HEK293 (cell line): ENCODE results near the gene KCNJ6.

Source experiments
- CTCF ChIA-PET: fragments of 350-600 bp; formaldehyde crosslinking; extraction: SDS; loops from one replicate; lab custom pipeline; 2021; ENCODE audit warnings: antibody characterized with exemption; lab: Yijun Ruan, JAX
- POLR2A ChIA-PET: fragments of 300-600 bp; formaldehyde crosslinking; extraction: SDS; loops from one replicate; lab custom pipeline; 2020; ENCODE audit warnings: antibody characterized with exemption, inconsistent platforms; lab: Yijun Ruan, JAX
- H3K27ac ChIP-seq: fragments of 200-500 bp; sonication (Bioruptor generic); 2 replicates; pipeline ENCODE4 v1.5.1; 2014; ENCODE audit warnings: low read depth, low read length, control low read depth, inconsistent platforms; ENCODE audit errors: extremely low read depth
- H3K36me3 ChIP-seq, 2 experiments: fragments of 200-500 bp in 1 of 2; sonication (Bioruptor generic) in 1 of 2; 1 replicate in 1 of 2; 2 replicates in 1 of 2; pipeline ENCODE4 v1.5.1; 2014 to 2017; ENCODE audit warnings: inconsistent platforms in 2 of 2, low read length in 2 of 2; ENCODE audit not compliant: control insufficient read depth in 2 of 2, insufficient read depth in 1 of 2
- H3K4me1 ChIP-seq: fragments of 200-500 bp; sonication (Bioruptor generic); 2 replicates; pipeline ENCODE4 v1.5.1; 2014; ENCODE audit warnings: mild to moderate bottlenecking, low read length, inconsistent platforms; ENCODE audit not compliant: control insufficient read depth, insufficient read depth
- H3K4me3 ChIP-seq: 2 replicates; pipeline ENCODE4 v1.5.1; 2011; ENCODE audit warnings: low read depth, mild to moderate bottlenecking, control low read depth, low read length, moderate library complexity
- H3K9me3 ChIP-seq: fragments of 200-500 bp; sonication (Bioruptor generic); 2 replicates; pipeline ENCODE4 v1.5.1; 2014; ENCODE audit warnings: low read depth, low read length, inconsistent platforms; ENCODE audit not compliant: control insufficient read depth, insufficient read depth
- HOXA7 ChIP-seq: sonication (generic); formaldehyde crosslinking; IDR thresholded peaks from 2 replicates; pipeline ENCODE4 v1.8.1; 2022; ENCODE audit warnings: missing genetic modification reagents, borderline replicate concordance
- HOXD13 ChIP-seq: sonication (generic); formaldehyde crosslinking; IDR thresholded peaks from 2 replicates; pipeline ENCODE4 v1.8.0; 2022; ENCODE audit warnings: missing genetic modification reagents, borderline replicate concordance
- KLF7 ChIP-seq: fragments of 450-650 bp; formaldehyde crosslinking; IDR thresholded peaks from 2 replicates; pipeline ENCODE4 v1.5.1; 2016; ENCODE audit warnings: missing biosample characterization, missing genetic modification characterization, borderline replicate concordance
- YY2 ChIP-seq: fragments of 450-650 bp; formaldehyde crosslinking; IDR thresholded peaks from 2 replicates; pipeline ENCODE4 v1.5.1; 2016; ENCODE audit warnings: missing biosample characterization, missing genetic modification characterization
- ZBTB20 ChIP-seq: fragments of 450-650 bp; formaldehyde crosslinking; IDR thresholded peaks from 2 replicates; pipeline ENCODE4 v1.5.1; 2016; ENCODE audit warnings: missing biosample characterization, missing genetic modification characterization
- ZBTB21 ChIP-seq: fragments of 450-650 bp; formaldehyde crosslinking; IDR thresholded peaks from 2 replicates; pipeline ENCODE4 v1.5.1; 2017; ENCODE audit warnings: missing biosample characterization, missing genetic modification characterization
- ZNF37A ChIP-seq: fragments of 450-650 bp; IDR thresholded peaks from 2 replicates; pipeline ENCODE4 v1.5.1; 2018; ENCODE audit warnings: missing biosample characterization, missing genetic modification characterization
- ZNF391 ChIP-seq: fragments of 450-650 bp; formaldehyde crosslinking; IDR thresholded peaks from 2 replicates; pipeline ENCODE4 v1.5.1; 2016; ENCODE audit warnings: low read depth, missing biosample characterization, missing genetic modification characterization, borderline replicate concordance
- ZNF426 ChIP-seq: fragments of 450-650 bp; formaldehyde crosslinking; IDR thresholded peaks from 2 replicates; pipeline ENCODE4 v1.5.1; 2017; ENCODE audit warnings: missing biosample characterization, missing genetic modification characterization, mild to moderate bottlenecking, inconsistent platforms, moderate library complexity
- ZNF585B ChIP-seq: fragments of 450-650 bp; formaldehyde crosslinking; IDR thresholded peaks from 2 replicates; pipeline ENCODE4 v1.5.1; 2016; ENCODE audit warnings: missing biosample characterization, missing genetic modification characterization
- ZNF654 ChIP-seq: fragments of 450-650 bp; formaldehyde crosslinking; IDR thresholded peaks from 2 replicates; pipeline ENCODE4 v1.5.1; 2016; ENCODE audit warnings: low read depth, missing biosample characterization, missing genetic modification characterization
- ZNF670 ChIP-seq: fragments of 450-650 bp; formaldehyde crosslinking; IDR thresholded peaks from 2 replicates; pipeline ENCODE4 v1.5.1; 2016; ENCODE audit warnings: missing biosample characterization, missing genetic modification characterization, low read depth
- ZNF837 ChIP-seq: fragments of 450-650 bp; formaldehyde crosslinking; IDR thresholded peaks from 2 replicates; pipeline ENCODE4 v1.5.1; 2016; ENCODE audit warnings: missing biosample characterization, missing genetic modification characterization
- ZNF843 ChIP-seq: fragments of 450-650 bp; formaldehyde crosslinking; IDR thresholded peaks from 2 replicates; pipeline ENCODE4 v1.5.1; 2016; ENCODE audit warnings: missing biosample characterization, missing genetic modification characterization
- TF ChIP-seq, protein P1 (sequence below): IDR thresholded peaks from 2 replicates; pipeline ENCODE4 v1.6.1; 2011; ENCODE audit warnings: mild to moderate bottlenecking, low read depth, low read length, borderline replicate concordance
- TF ChIP-seq, protein P2 (sequence below): fragments of 450-650 bp; formaldehyde crosslinking; IDR thresholded peaks from 2 replicates; pipeline ENCODE4 v1.5.0; 2017; ENCODE audit warnings: missing biosample characterization, missing genetic modification characterization, borderline replicate concordance
- TF ChIP-seq, protein P3 (sequence below): sonication (generic); formaldehyde crosslinking; IDR thresholded peaks from 2 replicates; pipeline ENCODE4 v1.8.1; 2022; ENCODE audit warnings: mild to moderate bottlenecking, moderate library complexity, missing genetic modification reagents
- TF ChIP-seq, protein P4 (sequence below): fragments of 450-650 bp; formaldehyde crosslinking; IDR thresholded peaks from 2 replicates; pipeline ENCODE4 v1.5.1; 2016; ENCODE audit warnings: missing biosample characterization, missing genetic modification characterization
- TF ChIP-seq, protein P5 (sequence below): fragments of 450-650 bp; formaldehyde crosslinking; IDR thresholded peaks from 2 replicates; pipeline ENCODE4 v1.5.1; 2016; ENCODE audit warnings: missing biosample characterization, missing genetic modification characterization, low read depth

The KCNJ6 gene

DNA sequence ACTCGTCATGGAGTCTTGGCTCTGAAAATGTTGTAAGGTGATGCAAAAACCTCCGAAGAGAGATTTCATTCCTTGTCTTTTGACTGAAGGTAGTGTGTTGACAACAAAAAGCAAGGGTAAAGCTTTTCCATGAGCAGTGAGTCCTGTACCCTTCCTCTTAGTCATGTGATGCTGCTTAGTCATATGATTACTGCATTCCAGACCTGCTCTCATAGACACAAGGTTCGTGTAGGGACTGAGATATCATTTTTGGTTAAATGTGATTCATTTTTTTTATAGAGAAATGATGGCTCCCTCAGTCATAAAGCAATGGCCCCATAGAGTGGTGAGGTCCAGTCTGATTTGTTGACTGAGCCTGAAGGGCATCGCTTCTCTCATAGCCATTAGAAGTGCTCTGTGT is 9.2 kb downstream of the KCNJ6 start:
- CTCF ChIA-PET, result interaction anchor here (2.7 kb wide), 1 partner anchor 195 kb away, joined by 5 read pairs; no protein-coding TSS in a partner anchor
- Histone ChIP-seq H3K4me1 (no peaks in the 10 kb centered on the region), H3K4me3 (no peak overlapping the region), H3K27ac (no peak overlapping the region), H3K9me3 (no peaks in the 10 kb centered on the region), H3K36me3 (no peaks in the 10 kb centered on the region)
- TF ChIP-seq HOXA7 (CRISPR knock-in tag) (no peak), ZNF843 (tag by site-specific recombination) (no peak), ZNF585B (tag by site-specific recombination) (no peak), YY2 (tag by site-specific recombination) (no peak), KLF7 (tag by site-specific recombination) (no peak), ZNF426 (tag by site-specific recombination) (no peak), ZNF670 (tag by site-specific recombination) (no peak), ZNF654 (tag by site-specific recombination) (no peak), ZBTB20 (tag by site-specific recombination) (no peak), ZNF37A (no peak), HOXD13 (CRISPR knock-in tag) (no peak), ZNF391 (no peak), ZNF837 (tag by site-specific recombination) (no peak), ZBTB21 (tag by site-specific recombination) (no peak)
- TF ChIP-seq, protein P1, sequence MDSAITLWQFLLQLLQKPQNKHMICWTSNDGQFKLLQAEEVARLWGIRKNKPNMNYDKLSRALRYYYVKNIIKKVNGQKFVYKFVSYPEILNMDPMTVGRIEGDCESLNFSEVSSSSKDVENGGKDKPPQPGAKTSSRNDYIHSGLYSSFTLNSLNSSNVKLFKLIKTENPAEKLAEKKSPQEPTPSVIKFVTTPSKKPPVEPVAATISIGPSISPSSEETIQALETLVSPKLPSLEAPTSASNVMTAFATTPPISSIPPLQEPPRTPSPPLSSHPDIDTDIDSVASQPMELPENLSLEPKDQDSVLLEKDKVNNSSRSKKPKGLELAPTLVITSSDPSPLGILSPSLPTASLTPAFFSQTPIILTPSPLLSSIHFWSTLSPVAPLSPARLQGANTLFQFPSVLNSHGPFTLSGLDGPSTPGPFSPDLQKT, result no peak
- TF ChIP-seq, protein P2, sequence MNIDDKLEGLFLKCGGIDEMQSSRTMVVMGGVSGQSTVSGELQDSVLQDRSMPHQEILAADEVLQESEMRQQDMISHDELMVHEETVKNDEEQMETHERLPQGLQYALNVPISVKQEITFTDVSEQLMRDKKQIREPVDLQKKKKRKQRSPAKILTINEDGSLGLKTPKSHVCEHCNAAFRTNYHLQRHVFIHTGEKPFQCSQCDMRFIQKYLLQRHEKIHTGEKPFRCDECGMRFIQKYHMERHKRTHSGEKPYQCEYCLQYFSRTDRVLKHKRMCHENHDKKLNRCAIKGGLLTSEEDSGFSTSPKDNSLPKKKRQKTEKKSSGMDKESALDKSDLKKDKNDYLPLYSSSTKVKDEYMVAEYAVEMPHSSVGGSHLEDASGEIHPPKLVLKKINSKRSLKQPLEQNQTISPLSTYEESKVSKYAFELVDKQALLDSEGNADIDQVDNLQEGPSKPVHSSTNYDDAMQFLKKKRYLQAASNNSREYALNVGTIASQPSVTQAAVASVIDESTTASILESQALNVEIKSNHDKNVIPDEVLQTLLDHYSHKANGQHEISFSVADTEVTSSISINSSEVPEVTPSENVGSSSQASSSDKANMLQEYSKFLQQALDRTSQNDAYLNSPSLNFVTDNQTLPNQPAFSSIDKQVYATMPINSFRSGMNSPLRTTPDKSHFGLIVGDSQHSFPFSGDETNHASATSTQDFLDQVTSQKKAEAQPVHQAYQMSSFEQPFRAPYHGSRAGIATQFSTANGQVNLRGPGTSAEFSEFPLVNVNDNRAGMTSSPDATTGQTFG (tag by site-specific recombination), result no peak
- TF ChIP-seq, protein P3, sequence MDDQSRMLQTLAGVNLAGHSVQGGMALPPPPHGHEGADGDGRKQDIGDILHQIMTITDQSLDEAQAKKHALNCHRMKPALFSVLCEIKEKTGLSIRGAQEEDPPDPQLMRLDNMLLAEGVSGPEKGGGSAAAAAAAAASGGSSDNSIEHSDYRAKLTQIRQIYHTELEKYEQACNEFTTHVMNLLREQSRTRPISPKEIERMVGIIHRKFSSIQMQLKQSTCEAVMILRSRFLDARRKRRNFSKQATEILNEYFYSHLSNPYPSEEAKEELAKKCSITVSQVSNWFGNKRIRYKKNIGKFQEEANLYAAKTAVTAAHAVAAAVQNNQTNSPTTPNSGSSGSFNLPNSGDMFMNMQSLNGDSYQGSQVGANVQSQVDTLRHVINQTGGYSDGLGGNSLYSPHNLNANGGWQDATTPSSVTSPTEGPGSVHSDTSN, result no peak
- TF ChIP-seq, protein P4, sequence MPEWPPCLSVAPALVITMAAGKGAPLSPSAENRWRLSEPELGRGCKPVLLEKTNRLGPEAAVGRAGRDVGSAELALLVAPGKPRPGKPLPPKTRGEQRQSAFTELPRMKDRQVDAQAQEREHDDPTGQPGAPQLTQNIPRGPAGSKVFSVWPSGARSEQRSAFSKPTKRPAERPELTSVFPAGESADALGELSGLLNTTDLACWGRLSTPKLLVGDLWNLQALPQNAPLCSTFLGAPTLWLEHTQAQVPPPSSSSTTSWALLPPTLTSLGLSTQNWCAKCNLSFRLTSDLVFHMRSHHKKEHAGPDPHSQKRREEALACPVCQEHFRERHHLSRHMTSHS, result no peak
- TF ChIP-seq, protein P5, sequence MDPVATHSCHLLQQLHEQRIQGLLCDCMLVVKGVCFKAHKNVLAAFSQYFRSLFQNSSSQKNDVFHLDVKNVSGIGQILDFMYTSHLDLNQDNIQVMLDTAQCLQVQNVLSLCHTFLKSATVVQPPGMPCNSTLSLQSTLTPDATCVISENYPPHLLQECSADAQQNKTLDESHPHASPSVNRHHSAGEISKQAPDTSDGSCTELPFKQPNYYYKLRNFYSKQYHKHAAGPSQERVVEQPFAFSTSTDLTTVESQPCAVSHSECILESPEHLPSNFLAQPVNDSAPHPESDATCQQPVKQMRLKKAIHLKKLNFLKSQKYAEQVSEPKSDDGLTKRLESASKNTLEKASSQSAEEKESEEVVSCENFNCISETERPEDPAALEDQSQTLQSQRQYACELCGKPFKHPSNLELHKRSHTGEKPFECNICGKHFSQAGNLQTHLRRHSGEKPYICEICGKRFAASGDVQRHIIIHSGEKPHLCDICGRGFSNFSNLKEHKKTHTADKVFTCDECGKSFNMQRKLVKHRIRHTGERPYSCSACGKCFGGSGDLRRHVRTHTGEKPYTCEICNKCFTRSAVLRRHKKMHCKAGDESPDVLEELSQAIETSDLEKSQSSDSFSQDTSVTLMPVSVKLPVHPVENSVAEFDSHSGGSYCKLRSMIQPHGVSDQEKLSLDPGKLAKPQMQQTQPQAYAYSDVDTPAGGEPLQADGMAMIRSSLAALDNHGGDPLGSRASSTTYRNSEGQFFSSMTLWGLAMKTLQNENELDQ, result no peak
- POLR2A ChIA-PET, result no interaction called here
